GM21360 (cell line): Measurements from ENCODE around the gene RDH12.
"Not testable (repeated sequence)": the region's sequence is repeated elsewhere in the genome, so short reads cannot be mapped to it uniquely, and the experiment has no call there.

Source experiments
- ATAC-seq: cut with Tn5 transposase; IDR thresholded peaks from one replicate; pipeline ENCODE4 v1.9.1; 2021; ENCODE audit warnings: mild to moderate bottlenecking, moderate library complexity; ENCODE audit not compliant: unreplicated experiment

Gene RDH12

DNA sequence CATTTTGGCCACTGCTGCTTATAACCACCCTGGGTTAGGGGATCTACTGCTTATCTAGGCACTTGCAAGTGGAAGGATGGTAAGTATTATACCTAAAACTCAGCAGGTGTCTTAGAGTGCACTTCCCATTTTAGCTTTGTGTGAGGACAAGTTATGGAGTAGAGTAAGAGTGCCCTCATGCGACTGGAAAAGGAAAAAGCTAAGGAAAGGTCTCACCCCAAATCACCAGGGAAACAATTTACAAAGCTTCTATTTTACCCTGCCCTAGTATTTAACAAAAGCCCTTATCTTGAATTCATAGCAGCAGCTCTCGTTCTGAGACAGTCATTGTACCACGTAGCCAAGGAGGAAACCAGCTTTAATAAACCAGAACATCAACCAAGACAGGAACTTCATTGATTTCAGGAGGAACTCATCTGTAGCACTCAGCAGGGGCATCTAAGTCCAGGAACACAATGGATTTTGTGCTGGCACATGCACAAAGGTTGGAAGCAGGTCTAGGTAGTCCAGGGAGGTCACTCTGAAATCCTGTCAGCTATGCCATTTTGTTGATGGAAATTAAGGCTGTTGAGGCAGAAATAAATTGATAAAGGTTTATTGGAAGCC lies 2.9 kb downstream of the RDH12 start:
- ATAC-seq, result no peak

DNA sequence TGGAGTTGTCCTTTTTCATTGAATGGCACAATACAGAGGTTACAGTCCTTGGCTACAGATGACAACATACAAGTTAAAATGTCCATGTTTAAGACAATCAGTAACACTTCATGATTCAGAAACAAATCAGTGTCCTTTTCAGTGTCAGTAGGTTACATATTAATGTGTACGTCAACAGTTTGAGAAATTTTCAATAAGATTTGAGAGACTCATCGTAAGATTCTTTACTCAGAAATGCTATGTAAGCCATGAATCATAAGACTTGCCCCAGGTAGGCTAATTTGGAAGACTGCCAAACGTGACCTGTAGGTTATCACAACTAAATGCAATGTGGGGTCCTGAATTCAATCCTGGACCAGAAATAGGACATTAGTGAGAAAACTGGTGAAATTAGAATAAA lies 3.5 kb downstream of the RDH12 start:
- ATAC-seq, result no peak

DNA sequence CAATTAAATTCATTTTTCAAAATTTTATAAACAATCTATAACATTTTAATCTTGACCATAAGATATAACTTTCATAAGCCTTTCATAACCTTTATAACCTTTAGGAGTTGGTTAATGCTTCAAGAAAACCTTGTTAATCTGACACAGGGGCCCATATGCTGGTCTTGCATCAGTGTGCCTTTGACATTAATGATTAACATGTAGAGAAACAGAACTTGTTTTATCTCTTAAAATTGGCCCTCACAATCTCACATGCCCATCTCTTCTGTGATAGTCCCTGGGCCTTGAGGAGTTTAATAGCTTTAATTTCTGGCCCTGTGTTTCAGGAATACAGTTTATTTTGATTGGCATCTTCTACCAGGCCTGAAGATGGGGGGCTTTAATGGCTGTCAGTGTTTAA lies 7.7 kb downstream of the RDH12 start:
- not testable (repeated sequence) for ATAC-seq

DNA sequence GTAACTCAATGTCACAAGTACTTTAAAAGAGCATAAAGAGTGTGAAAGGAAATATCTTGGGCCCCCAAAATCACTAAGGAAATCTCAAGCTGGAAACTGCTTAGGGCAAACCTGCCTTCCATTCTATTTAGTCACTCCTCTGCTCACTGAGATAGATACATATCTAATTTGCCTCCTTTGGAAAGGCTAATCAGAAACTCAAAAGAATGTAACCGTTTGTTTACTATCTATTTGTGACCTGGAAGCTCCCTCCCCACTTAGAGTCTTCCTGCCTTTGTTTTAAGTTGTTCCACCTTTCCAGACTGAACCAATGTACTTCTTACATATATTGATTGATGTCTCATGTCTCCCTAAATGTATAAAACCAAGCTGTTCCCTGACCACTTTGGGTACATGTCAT lies 8.1 kb downstream of the RDH12 start:
- ATAC-seq, result not testable (repeated sequence)

DNA sequence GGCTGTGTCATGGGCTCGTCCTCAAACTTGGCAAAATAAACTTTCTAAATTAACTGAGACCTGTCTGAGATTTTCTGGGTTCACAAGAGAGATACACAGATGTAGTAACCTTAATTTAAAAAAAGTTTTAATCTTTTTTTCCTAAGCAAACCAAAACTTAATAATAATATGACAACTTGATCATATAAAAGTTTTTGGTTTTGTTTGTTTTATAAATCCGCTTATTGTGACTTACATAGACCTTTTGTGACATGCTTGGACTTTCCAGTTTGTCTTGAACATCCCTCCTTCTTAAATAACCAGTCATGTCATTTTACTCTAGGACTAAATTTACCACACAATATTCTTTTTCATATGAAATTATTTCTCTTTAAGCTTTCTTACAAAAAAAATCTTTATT lies 8.5 kb downstream of the RDH12 start:
- no peak for ATAC-seq

GRCh38 chr14:67717048-67717447 lies 15.4 kb downstream of the RDH12 start:
- no peak for ATAC-seq

- no peak for ATAC-seq
Observed at GRCh38 chr14:67718265-67718664, 16.6 kb downstream of the RDH12 start.

DNA sequence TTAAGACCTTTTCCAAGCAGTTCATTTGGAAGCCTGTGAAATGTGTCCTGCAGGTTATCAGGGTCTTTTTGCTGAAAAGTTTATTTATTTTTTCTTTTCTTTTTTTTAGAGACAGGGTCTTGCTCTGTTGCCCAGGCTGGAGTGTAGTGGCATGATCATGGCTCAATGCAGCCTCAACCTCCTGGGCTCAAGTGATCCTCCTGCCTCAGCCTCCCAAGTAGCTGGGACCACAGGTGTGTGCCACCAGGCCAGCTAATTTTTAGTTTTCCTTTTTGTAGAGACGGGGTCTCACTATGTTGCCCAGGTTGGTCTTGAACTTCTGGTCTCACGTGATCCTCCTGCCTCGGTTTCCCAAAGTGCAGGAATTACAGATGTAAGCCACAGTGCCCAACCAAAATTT lies 17.7 kb downstream of the RDH12 start:
- not testable (repeated sequence) for ATAC-seq

- no peak for ATAC-seq
Observed at GRCh38 chr14:67719866-67720265, 18.2 kb downstream of the RDH12 start.

GRCh38 chr14:67721875-67722274 lies 20.2 kb downstream of the RDH12 start:
- no peak for ATAC-seq

DNA sequence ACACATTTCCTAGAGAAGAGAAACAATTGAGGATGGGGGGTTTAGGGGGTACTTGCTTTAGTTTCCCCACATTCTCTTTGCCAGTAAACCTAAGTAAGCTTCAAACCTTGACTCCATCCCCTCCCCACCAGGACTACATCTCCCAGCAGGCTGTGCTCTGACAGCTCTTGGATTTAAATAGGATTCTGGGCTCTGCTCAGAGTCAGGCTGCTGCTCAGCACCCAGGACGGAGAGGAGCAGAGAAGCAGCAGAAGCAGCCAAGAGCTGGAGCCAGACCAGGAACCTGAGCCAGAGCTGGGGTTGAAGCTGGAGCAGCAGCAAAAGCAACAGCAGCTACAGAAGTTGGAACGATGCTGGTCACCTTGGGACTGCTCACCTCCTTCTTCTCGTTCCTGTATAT lies 20.6 kb downstream of the RDH12 start:
- no peak for ATAC-seq

DNA sequence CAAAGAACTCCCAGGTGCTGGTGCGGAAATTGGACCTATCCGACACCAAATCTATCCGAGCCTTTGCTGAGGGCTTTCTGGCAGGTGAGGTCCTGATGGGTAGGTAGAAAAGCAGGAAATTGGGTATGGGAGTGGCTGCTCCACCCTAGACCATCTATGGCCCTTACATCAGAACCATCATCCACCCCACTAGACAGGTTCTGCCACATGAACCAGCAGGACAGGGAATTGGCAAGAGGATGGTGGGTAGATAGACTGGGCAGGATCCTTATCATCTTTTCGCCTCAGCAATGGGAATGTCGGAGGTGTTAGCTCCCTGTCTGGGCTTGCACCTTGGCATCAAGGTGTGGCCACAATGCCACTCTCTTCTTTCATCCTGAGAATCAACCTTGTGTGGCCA lies 23.5 kb downstream of the RDH12 start:
- ATAC-seq, result no peak

GRCh38 chr14:67727361-67727760 lies 25.7 kb downstream of the RDH12 start:
- ATAC-seq, result no peak

DNA sequence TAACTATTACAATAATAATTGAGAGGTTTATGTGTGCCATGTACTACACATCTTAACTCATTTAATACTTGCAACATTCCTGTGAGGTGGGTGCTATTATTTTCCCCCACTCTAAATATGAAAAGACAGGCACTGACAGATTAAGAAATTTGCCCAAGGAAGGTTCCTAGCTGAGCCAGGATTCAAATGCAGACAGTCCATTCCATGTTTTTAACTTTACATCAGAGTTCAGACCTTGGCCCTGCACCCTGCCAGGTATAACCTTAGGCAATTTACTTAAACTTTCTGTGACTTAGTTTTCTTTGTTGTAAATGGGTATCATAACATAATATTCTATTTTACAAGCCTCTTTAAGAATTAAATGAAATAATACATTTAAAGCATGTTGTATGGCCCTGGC lies 26.6 kb downstream of the RDH12 start:
- no peak for ATAC-seq

DNA sequence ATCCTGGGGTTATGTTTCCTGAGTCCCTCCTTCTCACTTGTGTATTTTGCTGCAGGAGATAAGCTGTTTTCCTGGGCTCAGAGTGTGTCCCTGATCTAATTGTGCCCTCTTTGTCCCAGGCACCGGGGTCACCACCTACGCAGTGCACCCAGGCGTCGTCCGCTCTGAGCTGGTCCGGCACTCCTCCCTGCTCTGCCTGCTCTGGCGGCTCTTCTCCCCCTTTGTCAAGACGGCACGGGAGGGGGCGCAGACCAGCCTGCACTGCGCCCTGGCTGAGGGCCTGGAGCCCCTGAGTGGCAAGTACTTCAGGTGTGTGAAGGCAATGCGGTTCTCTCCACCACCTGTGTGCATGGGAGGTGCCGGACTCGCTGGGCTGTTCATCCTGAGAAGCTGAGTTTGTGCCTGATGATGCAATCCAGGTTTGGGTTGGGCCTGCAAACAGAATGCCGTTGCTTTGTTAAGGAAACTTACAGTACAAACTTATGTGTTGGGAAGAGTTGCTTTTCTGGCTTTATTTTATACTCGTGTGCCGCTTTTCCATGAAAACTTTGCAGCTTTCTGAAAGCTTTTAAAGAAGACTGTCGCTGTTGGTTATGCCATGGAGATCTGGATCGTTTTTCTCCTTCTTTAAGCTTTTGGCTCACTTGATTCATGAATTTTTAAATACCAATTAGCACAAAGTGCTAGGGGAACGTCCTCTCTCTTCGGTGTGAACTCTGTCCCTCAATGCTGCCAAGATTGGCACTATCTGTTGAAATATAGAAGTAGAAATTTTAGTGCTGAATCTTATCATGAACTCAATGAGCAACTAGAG lies 27.6 kb downstream of the RDH12 start:
- ATAC-seq, result no peak

DNA sequence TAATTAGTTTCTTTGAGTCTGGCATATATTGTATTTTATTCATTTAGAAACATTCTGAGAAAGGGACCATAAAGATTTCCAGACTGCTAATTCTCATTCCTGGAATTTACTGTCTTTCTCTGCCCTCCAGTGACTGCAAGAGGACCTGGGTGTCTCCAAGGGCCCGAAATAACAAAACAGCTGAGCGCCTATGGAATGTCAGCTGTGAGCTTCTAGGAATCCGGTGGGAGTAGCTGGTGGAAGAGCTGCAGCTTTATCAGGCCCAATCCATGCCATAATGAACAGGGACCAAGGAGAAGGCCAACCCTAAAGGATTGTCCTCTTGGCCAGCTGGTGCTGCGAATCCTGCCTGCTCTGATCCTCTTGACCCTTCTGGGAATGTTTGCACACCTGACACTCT lies 31.9 kb downstream of the RDH12 start:
- ATAC-seq, result no peak

- no peak for ATAC-seq
Observed at GRCh38 chr14:67734675-67735074, 33.0 kb downstream of the RDH12 start.

- no peak for ATAC-seq
Observed at GRCh38 chr14:67735336-67736147, 33.9 kb downstream of the RDH12 start.

DNA sequence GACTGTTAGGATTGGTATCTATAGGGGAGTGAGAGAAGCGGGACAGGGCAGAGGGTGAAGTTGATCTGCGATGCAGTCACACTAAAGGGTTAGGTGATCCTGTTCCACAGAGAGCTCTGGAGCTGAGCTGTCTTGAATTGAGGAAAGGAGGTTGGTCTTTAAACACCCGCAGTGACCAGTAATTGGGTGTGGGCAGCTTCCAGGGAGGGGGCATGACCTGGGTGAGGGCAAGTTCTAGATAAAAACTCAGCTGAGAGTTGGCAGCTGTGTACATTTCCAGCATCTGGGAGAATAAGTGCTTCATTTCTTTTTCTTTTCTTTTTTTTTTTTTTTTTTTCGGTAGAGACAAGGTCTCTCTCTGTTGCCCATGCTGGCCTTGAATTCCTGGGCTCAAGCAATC lies 35.1 kb downstream of the RDH12 start:
- ATAC-seq, result no peak

DNA sequence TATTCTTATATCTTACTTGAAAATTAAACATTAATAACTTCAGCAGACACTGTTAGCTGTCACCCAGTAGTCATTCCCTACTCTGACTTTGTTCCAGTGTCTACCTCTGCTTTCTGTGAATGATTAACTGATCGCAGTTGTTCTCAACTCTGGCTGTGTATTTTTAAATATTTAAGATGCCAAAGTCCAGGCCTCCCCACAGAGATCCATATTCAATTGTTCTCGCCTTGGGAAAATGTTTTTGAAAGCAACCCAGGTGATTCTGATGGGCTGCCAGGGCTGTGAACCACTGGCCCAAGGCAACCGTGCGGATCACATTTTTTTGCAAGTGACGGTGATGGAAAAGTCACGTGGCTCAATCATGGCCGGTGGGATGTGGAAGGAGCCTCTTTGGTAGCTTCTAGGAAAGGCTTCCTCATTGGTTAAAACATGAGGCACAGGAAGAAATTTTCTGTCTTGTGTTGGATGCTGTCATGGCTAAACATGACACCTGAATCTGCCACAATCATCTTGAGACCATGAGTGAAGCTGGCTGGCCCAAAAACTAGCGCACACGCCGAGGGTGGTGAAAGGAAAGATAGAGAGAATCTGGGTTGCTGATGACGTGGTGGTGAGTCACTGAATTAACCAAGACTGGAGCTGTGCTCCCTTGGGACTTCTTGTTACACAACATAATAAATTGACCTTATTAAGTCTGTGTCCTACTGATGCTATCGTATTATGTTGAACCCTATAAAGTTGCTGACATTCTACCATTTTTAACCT lies 37.2 kb downstream of the RDH12 start:
- no peak for ATAC-seq

DNA sequence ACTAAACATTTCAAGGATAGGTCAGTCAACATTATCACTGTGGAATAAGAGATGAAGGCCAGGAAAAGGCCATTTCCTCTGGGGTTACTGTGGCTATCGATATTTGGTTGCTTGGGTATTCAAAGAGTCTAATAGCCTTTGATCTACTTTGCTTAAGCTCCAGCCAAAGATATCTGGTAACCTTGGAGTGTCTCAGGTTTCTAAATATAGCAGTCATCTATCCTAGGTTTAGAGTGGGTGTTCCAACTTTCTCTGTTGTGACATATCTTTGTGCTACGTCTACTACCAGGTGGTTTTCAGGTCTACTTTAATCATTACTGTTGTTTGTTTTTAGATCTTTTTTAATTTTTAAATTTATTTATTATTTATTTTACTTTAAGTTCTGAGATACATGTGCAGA lies 42.4 kb downstream of the RDH12 start:
- no peak for ATAC-seq
